ENCODE measurements around the gene TMEM255B.

TMEM255B gene

GRCh38 chr13:113766035-113766800, 7.2 kb downstream of the TMEM255B start:
- Histone ChIP-seq H3K79me1 (replicated peaks; ENCODE audit: low read length, poor library complexity, severe bottlenecking) (peaks cover 1% of the 10 kb centered on the region), H2BK15ac (ENCODE audit: low read depth, poor library complexity, severe bottlenecking) (no peak overlapping the region), H3K18ac (ENCODE audit: low read depth in 1 of 2, low read length in 2 of 2) (no peak overlapping the region), H4K91ac (ENCODE audit: low read length) (no peak overlapping the region), H3K36me3 (ENCODE audit: control insufficient read depth in 1 of 2, insufficient read depth in 2 of 2, low read depth in 1 of 2, low read length in 2 of 2) (peaks cover 8 to 11% of the 10 kb centered on the region in 2 experiments), H2AK5ac (ENCODE audit: low read length, severe bottlenecking) (no peak overlapping the region), H2BK12ac (ENCODE audit: low read length in 2 of 2) (no peak overlapping the region), H2BK120ac (ENCODE audit: low read depth, low read length) (no peak overlapping the region), H3K4me3 (ENCODE audit: insufficient read depth in 1 of 2, low read depth in 1 of 2, low read length in 2 of 2) (no peak overlapping the region), H3K4me1 (ENCODE audit: control insufficient read depth, insufficient read depth, low read depth, low read length) (peaks cover 10% of the 10 kb centered on the region), H3K9me3 (ENCODE audit: control insufficient read depth, low read length) (peaks cover 4% of the 10 kb centered on the region), H3K9ac (ENCODE audit: low read length) (peak overlapping the region; percentile 30), H4K8ac (ENCODE audit: low read length) (no peak overlapping the region), H3K4me2 (ENCODE audit: low read length, poor library complexity, severe bottlenecking) (no peak overlapping the region), H3K14ac (ENCODE audit: low read length in 2 of 2) (no peak overlapping the region), H2AFZ (ENCODE audit: low read depth, low read length) (no peak overlapping the region), H3K27ac (ENCODE audit: low read length, poor library complexity, severe bottlenecking) (no peak overlapping the region), H3K27me3 (ENCODE audit: control insufficient read depth in 1 of 2, insufficient read depth in 1 of 2, low read length in 2 of 2) (peaks cover 6% of the 10 kb centered on the region in 2 experiments), H3K23ac (ENCODE audit: low read length in 2 of 2) (no peak overlapping the region), H3K4ac (ENCODE audit: low read depth in 1 of 2, low read length in 2 of 2) (no peak overlapping the region), H2BK5ac (ENCODE audit: low read depth, low read length, poor library complexity, severe bottlenecking) (no peak overlapping the region)
- no peak for DNase-seq
- 81% methylated on average over 30 of the region's 30 CpGs for WGBS

GRCh38 chr13:113767366-113767765, 8.3 kb downstream of the TMEM255B start:
- Histone ChIP-seq H3K36me3 (ENCODE audit: control insufficient read depth in 1 of 2, insufficient read depth in 2 of 2, low read depth in 1 of 2, low read length in 2 of 2) (peaks cover 8 to 11% of the 10 kb centered on the region in 2 experiments), H3K27ac (ENCODE audit: low read length, poor library complexity, severe bottlenecking) (no peak overlapping the region), H3K23ac (ENCODE audit: low read length in 2 of 2) (no peak overlapping the region), H3K9me3 (ENCODE audit: control insufficient read depth, low read length) (peaks cover 10% of the 10 kb centered on the region), H2BK12ac (ENCODE audit: low read length in 2 of 2) (no peak overlapping the region), H2AFZ (ENCODE audit: low read depth, low read length) (no peak overlapping the region), H2BK5ac (ENCODE audit: low read depth, low read length, poor library complexity, severe bottlenecking) (no peak overlapping the region), H3K79me1 (replicated peaks; ENCODE audit: low read length, poor library complexity, severe bottlenecking) (peaks cover 1% of the 10 kb centered on the region), H2BK120ac (ENCODE audit: low read depth, low read length) (no peak overlapping the region), H3K9ac (ENCODE audit: low read length) (no peak overlapping the region), H4K91ac (ENCODE audit: low read length) (no peak overlapping the region), H3K4me3 (ENCODE audit: insufficient read depth in 1 of 2, low read depth in 1 of 2, low read length in 2 of 2) (no peak overlapping the region), H3K27me3 (ENCODE audit: control insufficient read depth in 1 of 2, insufficient read depth in 1 of 2, low read length in 2 of 2) (no peaks in the 10 kb centered on the region), H3K4me1 (ENCODE audit: control insufficient read depth, insufficient read depth, low read depth, low read length) (peaks cover 10% of the 10 kb centered on the region), H4K8ac (ENCODE audit: low read length) (no peak overlapping the region), H3K14ac (ENCODE audit: low read length in 2 of 2) (no peak overlapping the region), H3K4me2 (ENCODE audit: low read length, poor library complexity, severe bottlenecking) (no peak overlapping the region), H2BK15ac (ENCODE audit: low read depth, poor library complexity, severe bottlenecking) (no peak overlapping the region), H3K18ac (ENCODE audit: low read depth in 1 of 2, low read length in 2 of 2) (no peak overlapping the region), H2AK5ac (ENCODE audit: low read length, severe bottlenecking) (no peak overlapping the region), H3K4ac (ENCODE audit: low read depth in 1 of 2, low read length in 2 of 2) (no peak overlapping the region)
- 64% methylated on average over 1 of the region's 2 CpGs for WGBS
- DNase-seq = no peak

- H3K9me3 ChIP-seq (ENCODE audit: control insufficient read depth, low read length) = peaks cover 10% of the 10 kb centered on the region
- no peak for DNase-seq
- 89% methylated on average over 28 of the region's 28 CpGs for WGBS
Observed at GRCh38 chr13:113768018-113768905, 9.2 kb downstream of the TMEM255B start.

GRCh38 chr13:113769106-113769505, 10.1 kb downstream of the TMEM255B start:
- peaks cover 8 to 10% of the 10 kb centered on the region in 2 experiments for H3K36me3 ChIP-seq (ENCODE audit: control insufficient read depth in 1 of 2, insufficient read depth in 2 of 2, low read depth in 1 of 2, low read length in 2 of 2)
- H2BK5ac ChIP-seq (ENCODE audit: low read depth, low read length, poor library complexity, severe bottlenecking) = no peak overlapping the region
- H3K9me3 ChIP-seq (ENCODE audit: control insufficient read depth, low read length) = peaks cover 10% of the 10 kb centered on the region
- H4K91ac ChIP-seq (ENCODE audit: low read length) = no peak overlapping the region
- H3K4me2 ChIP-seq (ENCODE audit: low read length, poor library complexity, severe bottlenecking) = no peak overlapping the region
- H3K27me3 ChIP-seq (ENCODE audit: control insufficient read depth in 1 of 2, insufficient read depth in 1 of 2, low read length in 2 of 2) = no peaks in the 10 kb centered on the region
- DNase-seq = no peak
- no peak overlapping the region for H4K8ac ChIP-seq (ENCODE audit: low read length)
- no peaks in the 10 kb centered on the region for H3K79me1 ChIP-seq (replicated peaks; ENCODE audit: low read length, poor library complexity, severe bottlenecking)
- no peak overlapping the region for H2BK120ac ChIP-seq (ENCODE audit: low read depth, low read length)
- H3K4me1 ChIP-seq (ENCODE audit: control insufficient read depth, insufficient read depth, low read depth, low read length) = peaks cover 10% of the 10 kb centered on the region
- no peak overlapping the region for H3K14ac ChIP-seq (ENCODE audit: low read length in 2 of 2)
- no peak overlapping the region for H2BK12ac ChIP-seq (ENCODE audit: low read length in 2 of 2)
- H2BK15ac ChIP-seq (ENCODE audit: low read depth, poor library complexity, severe bottlenecking) = no peak overlapping the region
- H3K23ac ChIP-seq (ENCODE audit: low read length in 2 of 2) = no peak overlapping the region
- no peak overlapping the region for H3K27ac ChIP-seq (ENCODE audit: low read length, poor library complexity, severe bottlenecking)
- no peak overlapping the region for H3K4me3 ChIP-seq (ENCODE audit: insufficient read depth in 1 of 2, low read depth in 1 of 2, low read length in 2 of 2)
- WGBS = 85% methylated on average over 5 of the region's 5 CpGs
- H3K4ac ChIP-seq (ENCODE audit: low read depth in 1 of 2, low read length in 2 of 2) = no peak overlapping the region
- no peak overlapping the region for H2AFZ ChIP-seq (ENCODE audit: low read depth, low read length)
- H3K9ac ChIP-seq (ENCODE audit: low read length) = no peak overlapping the region
- no peak overlapping the region for H3K18ac ChIP-seq (ENCODE audit: low read depth in 1 of 2, low read length in 2 of 2)
- H2AK5ac ChIP-seq (ENCODE audit: low read length, severe bottlenecking) = no peak overlapping the region

More at GRCh38 chr13:113768018-113768905, 9.2 kb downstream of the TMEM255B start:
- Histone ChIP-seq H3K9ac (ENCODE audit: low read length) (no peak overlapping the region), H3K4ac (ENCODE audit: low read depth in 1 of 2, low read length in 2 of 2) (no peak overlapping the region), H2BK12ac (ENCODE audit: low read length in 2 of 2) (no peak overlapping the region), H2AK5ac (ENCODE audit: low read length, severe bottlenecking) (no peak overlapping the region), H2BK5ac (ENCODE audit: low read depth, low read length, poor library complexity, severe bottlenecking) (no peak overlapping the region), H3K79me1 (replicated peaks; ENCODE audit: low read length, poor library complexity, severe bottlenecking) (no peaks in the 10 kb centered on the region), H3K27me3 (ENCODE audit: control insufficient read depth in 1 of 2, insufficient read depth in 1 of 2, low read length in 2 of 2) (no peaks in the 10 kb centered on the region), H4K8ac (ENCODE audit: low read length) (no peak overlapping the region), H2AFZ (ENCODE audit: low read depth, low read length) (no peak overlapping the region), H3K4me2 (ENCODE audit: low read length, poor library complexity, severe bottlenecking) (no peak overlapping the region), H3K18ac (ENCODE audit: low read depth in 1 of 2, low read length in 2 of 2) (no peak overlapping the region), H3K36me3 (ENCODE audit: control insufficient read depth in 1 of 2, insufficient read depth in 2 of 2, low read depth in 1 of 2, low read length in 2 of 2) (peaks cover 8 to 11% of the 10 kb centered on the region in 2 experiments), H3K23ac (ENCODE audit: low read length in 2 of 2) (no peak overlapping the region), H3K27ac (ENCODE audit: low read length, poor library complexity, severe bottlenecking) (no peak overlapping the region), H3K4me3 (ENCODE audit: insufficient read depth in 1 of 2, low read depth in 1 of 2, low read length in 2 of 2) (no peak overlapping the region), H3K14ac (ENCODE audit: low read length in 2 of 2) (no peak overlapping the region), H4K91ac (ENCODE audit: low read length) (no peak overlapping the region), H3K4me1 (ENCODE audit: control insufficient read depth, insufficient read depth, low read depth, low read length) (peaks cover 10% of the 10 kb centered on the region), H2BK120ac (ENCODE audit: low read depth, low read length) (no peak overlapping the region), H2BK15ac (ENCODE audit: low read depth, poor library complexity, severe bottlenecking) (no peak overlapping the region)
